GM21381 (cell line): ENCODE results near the gene RBM47.
A peak's percentile ranks its signal among the peaks of the same experiment; 100 is the strongest.
"Not testable (repeated sequence)": the region's sequence is repeated elsewhere in the genome, so short reads cannot be mapped to it uniquely, and the experiment has no call there.

Source experiments
- ATAC-seq: cut with Tn5 transposase; IDR thresholded peaks from one replicate; pipeline ENCODE4 v1.9.1; 2021; ENCODE audit warnings: mild to moderate bottlenecking, moderate library complexity; ENCODE audit not compliant: unreplicated experiment

Gene RBM47

GRCh38 chr4:40629401-40630334, at the start of gene RBM47:
RBM47 (minus strand) TSS chr4:40629864; CDS start chr4:40438893, 190,971 bp downstream.
- ATAC-seq: peak; percentile 53

GRCh38 chr4:40678421-40678820, 48.8 kb upstream of the RBM47 start:
- no peak for ATAC-seq

- ATAC-seq: no peak
These were observed 45.5 kb upstream of the RBM47 start for GRCh38 chr4:40675166-40675565.

GRCh38 chr4:40672528-40673522, 43.2 kb upstream of the RBM47 start:
- ATAC-seq: peak; percentile 82

GRCh38 chr4:40669504-40669903, 39.8 kb upstream of the RBM47 start:
- ATAC-seq: no peak

- no peak for ATAC-seq
These were observed 36.2 kb upstream of the RBM47 start for GRCh38 chr4:40665842-40666241.

- peak; percentile 57 for ATAC-seq
These were observed 33.4 kb upstream of the RBM47 start for GRCh38 chr4:40662962-40663604.

GRCh38 chr4:40661803-40662202, 32.1 kb upstream of the RBM47 start:
- ATAC-seq: no peak

GRCh38 chr4:40656201-40656863, 26.7 kb upstream of the RBM47 start:
- ATAC-seq: peak; percentile 91

- no peak for ATAC-seq
These were observed 21.6 kb upstream of the RBM47 start for GRCh38 chr4:40651280-40651679.

GRCh38 chr4:40649321-40649720, 19.7 kb upstream of the RBM47 start:
- ATAC-seq: no peak

- ATAC-seq: no peak
These were observed 19.1 kb upstream of the RBM47 start for GRCh38 chr4:40648742-40649281.

GRCh38 chr4:40648131-40648530, 18.5 kb upstream of the RBM47 start:
- ATAC-seq: no peak

GRCh38 chr4:40645586-40645985, 15.9 kb upstream of the RBM47 start:
- no peak for ATAC-seq

- no peak for ATAC-seq
These were observed 2.4 kb upstream of the RBM47 start for GRCh38 chr4:40632080-40632479.

- ATAC-seq: peak; percentile 55
These were observed 814 bp upstream of the RBM47 start for GRCh38 chr4:40630335-40631021.

GRCh38 chr4:40628888-40629287, 776 bp downstream of the RBM47 start:
- no peak for ATAC-seq

GRCh38 chr4:40628407-40628806, 1.3 kb downstream of the RBM47 start:
- ATAC-seq: not testable (repeated sequence)

GRCh38 chr4:40627540-40627939, 2.1 kb downstream of the RBM47 start:
- no peak for ATAC-seq
